ENCODE results near the gene IMMP2L.
"Not testable (repeated sequence)": the region's sequence is repeated elsewhere in the genome, so short reads cannot be mapped to it uniquely, and the experiment has no call there.

Gene IMMP2L

DNA sequence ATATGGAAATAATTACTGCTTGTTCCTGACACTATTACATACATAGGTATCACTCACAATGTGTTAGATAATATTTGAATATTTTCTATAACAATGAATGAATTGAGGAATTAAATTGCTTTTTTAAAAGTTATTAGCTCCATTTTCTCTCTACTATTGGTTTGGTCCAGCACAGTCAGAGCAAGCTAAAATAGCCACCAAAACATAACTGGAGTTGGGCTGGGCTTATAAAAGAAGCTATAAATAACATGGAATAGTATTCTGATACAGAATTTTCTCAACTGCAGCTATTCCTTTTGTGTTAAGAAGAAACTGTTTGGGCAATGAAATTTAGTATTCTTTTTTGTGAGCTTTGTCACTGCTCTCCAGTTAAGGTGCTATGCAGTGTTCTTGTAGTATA lies 614.0 kb downstream of the IMMP2L start:
- DNase-seq, result no peak

DNA sequence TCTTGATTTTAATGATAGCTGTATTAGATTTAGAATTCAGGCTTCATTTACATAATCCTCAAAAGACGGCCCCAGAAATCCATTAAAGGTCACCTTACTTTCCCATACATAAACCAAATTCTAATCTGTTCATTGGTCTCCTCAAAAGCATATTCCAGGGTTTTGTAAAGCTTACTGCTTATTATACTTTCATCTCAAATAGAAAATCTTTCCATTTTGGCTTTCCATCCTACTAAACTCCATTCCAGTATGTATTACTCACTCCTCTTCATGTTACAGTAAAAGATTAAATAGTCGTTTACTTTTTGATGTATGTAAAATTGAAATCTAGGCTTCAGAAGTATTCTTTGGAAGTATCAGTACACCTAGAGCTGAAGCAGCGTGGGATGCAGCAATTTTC lies 614.9 kb downstream of the IMMP2L start:
- no peak for DNase-seq

DNA sequence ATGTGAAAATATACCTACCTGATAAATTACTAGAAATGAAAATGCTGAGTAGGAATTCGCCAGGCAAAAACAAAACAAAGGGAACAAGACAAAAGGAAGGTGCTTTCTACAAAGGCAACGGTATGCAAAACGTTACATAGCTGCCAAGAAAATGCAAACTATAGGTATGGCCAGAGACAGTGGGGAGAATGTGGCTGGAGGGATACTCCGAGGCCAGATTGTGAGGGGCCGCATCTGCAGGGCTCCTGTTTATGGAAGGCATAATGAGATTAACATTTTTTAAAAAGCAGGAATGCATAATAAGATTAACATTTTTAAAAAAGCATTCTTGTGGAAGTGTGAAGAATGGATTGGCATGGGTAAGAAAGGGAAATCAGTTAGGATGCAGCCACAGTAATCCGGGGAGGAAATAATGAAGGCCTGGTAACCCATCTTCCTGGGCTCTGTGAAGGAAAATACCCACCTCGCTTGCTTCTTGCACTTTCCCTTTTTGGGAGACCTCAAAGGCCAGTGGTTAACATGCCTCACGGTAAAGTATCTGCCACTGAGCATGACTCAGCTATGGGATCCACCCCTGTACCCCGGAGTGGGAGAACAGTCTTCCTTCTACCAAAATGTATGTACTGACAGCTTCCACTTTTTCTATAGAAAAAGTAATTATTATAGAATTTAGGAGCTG lies 617.2 kb downstream of the IMMP2L start:
- no peak for DNase-seq

DNA sequence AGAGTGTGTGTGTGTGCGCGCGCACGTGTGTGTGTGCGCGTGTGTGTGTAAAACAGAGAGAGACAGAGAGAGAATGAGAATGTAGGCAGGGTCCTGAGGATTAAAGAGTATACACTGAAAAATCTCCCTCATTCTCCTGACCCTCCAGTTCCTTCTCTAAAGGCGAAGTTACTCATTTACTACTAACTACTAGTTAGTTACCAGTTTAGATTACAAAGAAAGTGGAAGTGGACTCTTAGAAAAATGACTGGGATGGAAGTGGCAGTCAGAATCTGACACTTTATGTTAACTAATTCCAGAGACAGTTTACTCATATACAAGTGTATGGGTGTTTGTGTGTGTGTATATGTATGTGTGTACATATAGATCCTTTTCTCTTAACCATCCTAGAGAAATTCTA lies 617.8 kb downstream of the IMMP2L start:
- no peak for DNase-seq

DNA sequence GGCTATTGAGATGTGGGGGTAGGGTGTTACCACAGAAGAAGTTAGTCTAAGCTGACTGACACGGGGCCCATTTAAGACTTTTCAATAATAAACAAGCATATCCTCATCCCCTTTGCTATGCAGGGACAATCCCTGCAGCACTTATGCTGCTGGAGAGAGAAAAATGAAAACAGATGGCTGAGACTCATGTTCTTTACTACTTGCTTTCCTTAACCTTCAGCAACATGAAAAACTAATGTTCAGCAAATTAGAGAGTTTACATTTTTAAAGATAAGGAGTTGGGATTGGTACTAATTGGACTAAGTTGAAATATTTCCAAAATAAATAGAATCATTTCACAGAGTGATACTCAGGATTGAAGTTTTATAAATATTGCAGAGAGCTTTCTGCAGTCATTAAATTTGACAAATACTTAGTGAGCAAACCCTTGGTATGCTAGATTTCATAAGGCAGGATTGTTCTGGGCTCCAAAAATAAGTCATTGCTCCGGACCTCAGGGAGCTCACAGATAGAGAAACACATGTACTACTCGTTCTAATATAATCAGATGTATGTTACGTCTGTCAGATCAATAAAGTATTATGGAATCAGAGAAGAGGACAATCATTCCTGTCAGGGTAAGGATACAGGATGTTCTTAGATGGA lies 618.5 kb downstream of the IMMP2L start:
- DNase-seq, result no peak

DNA sequence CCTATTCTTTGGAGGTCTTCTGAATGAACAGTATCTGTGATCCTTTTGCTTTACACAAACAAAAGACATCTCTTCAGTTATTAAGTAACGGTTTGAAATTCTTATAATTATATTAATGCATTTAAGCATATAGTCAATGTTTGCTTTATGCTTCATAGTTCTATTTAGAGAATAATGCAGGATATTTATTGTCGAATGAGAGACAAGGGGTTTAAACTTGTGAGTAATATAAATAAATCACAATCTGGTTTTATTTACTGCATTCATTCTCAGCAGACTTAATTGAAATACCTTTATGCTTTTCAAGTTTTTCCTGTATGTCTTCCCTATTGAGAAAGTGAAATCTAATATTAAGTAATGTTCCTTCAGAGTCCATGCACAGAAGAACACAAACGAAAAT lies 620.9 kb downstream of the IMMP2L start:
- DNase-seq, result no peak

DNA sequence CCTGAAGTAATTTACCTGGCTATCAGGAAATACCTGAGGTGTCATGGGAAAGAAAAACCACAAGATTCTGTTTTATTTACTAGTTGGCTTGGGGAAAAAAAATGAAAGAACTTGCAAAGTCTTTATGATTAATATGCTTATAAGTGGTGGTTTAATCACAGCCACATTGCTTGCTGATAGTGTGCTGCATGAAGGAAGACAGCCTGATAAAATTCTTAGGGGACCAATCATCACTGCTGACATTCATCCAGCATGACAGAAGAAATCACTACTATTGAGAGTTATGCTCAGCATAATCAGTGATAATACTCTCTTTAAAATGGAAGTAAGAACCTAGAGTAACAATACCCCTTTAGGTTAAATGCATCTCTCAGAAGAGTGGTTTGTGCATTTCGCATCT lies 621.5 kb downstream of the IMMP2L start:
- DNase-seq, result no peak

DNA sequence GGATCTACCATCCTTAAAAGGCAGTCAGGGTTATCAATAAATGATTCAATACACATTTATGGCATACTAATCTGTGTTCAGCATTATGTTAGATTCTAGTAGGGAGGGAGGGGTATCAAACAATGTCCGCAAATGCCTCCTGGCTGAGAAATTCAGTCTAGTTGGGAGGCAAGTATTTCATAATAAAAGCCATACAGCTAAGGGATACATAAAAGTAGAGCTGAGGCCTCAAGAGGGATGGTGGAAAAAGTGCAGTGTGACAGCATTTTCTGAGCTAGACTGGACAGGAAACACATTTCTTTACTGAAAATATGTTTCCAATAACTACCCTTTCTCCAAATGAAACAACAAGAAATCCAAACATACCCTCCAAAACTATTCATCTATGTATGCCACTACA lies 624.1 kb downstream of the IMMP2L start:
- DNase-seq, result no peak

DNA sequence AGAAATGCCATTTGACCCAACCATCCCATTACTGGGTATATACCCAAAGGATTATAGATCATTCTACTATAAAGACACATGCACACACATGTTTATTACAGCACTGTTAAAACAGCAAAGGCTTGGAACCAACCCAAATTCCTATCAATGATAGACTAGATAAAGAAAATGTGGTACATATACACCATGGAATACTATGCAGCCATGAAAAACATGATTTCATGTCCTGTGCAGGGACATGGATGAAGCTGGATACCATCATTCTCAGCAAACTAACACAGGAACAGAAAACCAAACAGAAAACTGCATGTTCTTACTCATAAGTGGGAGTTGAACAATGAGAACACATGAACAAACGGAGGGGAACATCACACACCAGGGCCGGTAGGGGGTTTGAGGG lies 625.6 kb downstream of the IMMP2L start:
- DNase-seq, result not testable (repeated sequence)

DNA sequence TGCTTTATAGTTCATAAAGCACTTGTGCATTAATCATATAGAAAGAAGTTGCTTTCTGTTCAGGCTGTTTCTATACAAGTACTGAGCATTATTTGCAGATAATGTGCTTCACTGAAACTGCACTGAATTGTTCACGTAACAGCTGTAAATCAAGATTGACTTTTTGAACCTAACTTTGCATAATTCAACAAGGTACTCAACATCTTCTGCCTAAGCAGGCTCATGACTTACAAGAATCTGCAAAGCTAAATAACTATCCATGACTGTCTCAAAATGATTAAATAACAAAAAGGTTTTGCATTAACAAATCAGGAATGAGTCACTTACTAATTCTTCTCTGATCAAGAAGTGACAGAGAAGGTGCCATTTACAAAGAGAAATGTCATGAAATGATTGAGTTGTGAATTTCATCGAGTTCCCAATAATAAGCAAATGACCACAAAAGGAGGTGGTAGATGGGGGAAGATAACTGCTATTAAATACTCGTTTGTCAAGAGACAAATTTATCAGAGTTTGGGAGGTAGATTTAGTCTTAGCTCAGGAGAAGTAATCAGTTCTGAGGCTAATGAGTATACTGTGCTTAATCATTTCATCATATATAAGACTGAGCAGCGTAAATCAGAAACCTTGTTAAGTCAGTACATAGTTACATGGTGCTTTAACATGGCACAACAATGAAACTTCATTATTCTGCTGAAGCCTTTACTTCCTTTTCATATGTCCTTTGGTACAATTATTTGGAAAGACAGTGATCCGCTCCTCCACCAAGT lies 632.6 kb downstream of the IMMP2L start:
- no peak for DNase-seq

DNA sequence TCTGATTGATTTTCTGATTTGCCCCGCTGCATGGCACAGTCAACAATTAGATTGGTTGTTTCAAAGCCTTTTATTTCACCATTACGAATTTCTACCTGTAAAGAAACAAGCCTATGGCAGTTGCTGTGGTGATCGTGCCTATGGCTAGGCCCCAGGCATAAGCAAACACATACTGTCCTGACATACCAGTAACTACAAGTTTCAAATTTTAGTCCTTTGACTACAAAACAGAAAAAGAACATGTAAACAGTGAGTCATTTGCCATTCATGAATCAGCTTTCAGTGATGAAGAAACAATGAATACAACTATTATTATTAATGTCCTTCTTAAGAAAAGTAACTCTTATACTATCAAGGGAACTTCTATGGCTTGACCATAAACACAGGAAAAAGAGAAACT lies 639.4 kb downstream of the IMMP2L start:
- DNase-seq, result no peak

DNA sequence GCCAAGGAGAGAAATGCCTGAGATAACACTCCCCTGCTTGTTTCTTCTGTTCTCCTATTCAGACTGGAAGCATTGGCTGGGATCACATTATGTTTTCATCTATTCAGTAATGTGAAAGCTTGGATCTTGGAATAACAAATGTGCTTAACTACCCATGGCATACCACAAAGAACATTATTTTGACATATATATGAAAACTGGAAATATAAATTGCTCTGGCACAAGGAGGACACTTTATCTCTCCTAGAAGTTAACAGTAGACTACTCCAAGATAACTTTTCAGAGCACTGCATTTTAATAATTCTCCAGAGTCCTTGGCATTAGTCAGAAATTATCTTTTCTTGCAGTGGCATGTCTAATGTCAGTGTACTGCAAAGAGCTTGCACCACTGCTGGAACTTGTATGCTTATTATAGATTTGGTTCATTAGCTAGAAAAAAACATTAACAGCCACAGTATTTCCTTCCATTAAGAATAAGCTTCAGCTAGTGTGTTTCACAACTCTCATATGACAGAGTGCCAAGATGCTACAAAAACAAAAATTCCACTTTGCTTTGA lies 640.6 kb downstream of the IMMP2L start:
- DNase-seq, result no peak

DNA sequence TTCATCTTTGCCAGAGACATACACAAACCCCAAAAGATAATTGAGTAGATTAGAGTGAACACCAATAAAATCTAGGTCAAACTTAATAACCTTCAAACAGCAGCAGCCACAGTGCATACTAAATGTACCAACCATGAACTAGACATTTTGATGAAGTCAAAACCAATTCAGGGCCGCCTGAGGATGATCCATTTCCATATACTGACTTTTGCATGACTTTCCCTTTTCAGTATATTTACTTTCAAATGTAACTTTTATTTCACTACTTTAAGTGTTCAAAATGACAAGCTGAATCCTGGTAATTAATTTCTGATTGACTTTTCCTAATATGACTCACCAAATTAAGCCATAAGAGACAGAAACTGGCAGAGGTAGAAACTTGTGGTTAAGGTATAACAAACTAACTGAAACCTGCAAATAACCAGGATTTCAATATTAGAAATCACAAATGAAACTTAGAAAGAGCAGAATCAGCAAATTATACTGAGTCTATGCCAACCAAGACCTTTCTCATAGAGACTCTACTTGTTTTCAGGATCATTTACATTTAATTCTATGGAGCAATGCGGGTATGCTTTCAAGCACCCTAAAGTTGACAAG lies 643.2 kb downstream of the IMMP2L start:
- DNase-seq, result no peak

DNA sequence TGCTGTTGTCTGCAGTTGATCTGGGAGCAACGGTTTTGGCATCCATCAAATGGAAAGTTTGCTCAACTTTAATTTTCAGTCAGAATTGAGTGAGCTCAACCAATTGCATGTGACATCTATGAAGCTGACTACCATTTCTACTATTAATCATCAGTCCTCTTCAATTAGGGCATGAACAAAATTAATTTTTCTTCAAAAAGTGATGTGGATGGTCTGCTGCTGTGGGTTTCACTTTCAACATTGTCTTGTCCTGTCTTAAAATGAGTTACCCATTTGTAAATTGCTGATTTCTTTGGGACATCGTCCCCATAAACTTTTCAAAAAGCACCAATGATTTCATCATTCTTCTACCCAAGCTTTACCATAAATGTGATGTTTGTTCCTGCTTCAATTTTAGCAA lies 648.0 kb downstream of the IMMP2L start:
- DNase-seq, result no peak

DNA sequence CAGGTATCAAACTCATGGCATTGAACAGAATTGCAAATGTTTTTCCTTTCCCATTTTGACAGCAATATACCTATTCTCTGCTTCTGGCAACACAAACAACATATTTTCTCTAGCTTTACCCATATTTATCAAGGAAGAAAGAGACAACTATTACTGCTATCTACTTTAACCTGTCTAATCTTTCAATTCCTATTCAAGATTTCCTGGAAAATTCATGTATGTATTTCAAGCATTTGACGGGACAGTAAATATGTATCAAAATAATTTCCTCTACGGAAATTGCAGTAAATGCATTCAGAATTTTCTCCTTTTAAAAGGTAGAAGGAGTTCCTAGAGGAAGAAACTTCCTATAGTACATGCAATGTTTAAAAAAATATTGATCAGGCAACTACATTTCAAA lies 650.7 kb downstream of the IMMP2L start:
- DNase-seq, result no peak

DNA sequence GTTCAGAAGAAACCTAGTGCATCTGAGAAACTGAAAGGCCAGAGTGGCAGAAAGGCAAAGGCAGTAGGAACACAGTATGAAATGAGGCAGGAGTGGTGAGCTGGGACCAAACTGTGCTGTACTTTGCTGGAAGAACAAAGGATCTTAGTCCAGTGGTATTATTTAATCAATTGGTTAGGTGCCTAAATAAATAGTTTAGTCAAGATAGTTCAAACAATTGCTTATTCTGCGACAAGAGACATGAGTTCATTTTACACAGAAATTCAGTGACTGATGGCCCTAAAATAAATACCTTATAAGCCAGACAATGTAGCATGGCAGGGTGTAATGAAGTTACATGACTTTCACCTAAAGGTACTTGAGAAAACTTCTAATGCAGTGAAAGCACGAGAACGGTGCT lies 653.2 kb downstream of the IMMP2L start:
- no peak for DNase-seq

DNA sequence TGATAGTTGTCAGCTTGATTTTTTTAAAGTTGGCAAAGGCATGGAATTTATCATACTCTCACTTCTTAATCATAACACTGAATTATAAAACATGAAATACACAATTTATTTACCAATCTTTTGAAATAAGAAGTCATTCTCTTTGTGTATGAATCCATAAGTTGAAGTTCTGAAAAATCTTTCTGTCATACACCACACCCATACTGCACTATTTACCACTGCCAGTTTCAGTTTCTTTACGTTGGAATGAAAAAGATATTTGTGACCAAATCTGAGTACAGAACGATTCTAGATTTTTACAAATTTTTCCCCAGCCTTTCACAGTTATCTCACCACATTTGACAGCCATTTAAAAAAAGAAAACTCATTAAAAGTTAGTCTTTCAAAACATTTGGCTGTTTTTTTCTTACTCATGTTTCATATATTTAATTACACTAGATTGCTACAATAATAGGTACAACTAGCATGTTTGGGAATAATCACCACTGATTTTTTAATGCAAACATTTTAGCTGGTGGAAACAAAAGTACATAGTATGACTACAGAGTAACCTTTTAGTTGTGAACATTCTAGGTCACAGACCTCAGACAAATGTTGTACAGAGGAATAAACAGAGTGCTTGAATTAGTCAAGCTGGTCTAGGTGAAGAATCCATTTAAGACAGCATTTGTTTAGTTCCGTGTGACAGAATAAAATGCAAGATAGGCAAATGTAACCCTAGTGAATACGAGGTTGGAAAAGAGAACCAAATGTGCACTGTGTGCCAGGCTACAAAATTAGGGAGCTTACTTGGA lies 656.3 kb downstream of the IMMP2L start:
- no peak for DNase-seq

DNA sequence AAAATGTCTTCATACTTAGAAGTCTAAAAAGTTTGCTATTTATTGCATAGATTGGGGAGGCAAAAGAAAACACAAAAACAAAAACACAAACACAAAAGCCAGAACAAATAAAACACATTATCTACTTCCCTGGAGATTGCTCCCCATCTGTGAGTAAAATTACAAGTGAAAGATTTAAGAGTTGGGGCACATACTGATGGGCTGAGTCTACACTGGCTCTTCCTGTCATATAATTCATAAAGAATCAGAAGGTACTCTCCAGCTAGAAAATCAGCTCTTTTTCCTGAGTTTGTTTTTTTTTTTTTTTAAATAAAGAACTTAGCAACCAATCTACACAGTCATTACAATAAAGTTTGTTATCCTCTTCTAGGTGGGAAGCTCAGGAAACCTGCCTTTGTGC lies 663.8 kb downstream of the IMMP2L start:
- no peak for DNase-seq

DNA sequence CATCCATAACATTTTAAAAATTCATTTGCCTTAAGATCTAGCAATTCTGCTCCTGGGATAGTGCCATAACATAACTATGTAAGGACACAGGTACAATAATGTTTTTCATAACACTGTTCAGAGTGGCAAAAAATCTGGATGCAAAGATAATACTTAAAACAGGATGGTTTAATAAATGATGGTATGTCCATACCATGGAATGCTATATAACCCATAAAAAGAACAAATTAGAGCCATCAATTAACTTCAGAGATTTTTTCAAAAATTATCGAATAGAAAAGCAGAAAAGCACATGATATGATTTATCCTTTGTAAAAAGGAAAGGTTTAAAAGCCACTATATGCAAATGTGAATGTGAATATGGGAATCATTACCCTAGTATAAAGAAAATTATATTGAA lies 664.8 kb downstream of the IMMP2L start:
- DNase-seq, result no peak

DNA sequence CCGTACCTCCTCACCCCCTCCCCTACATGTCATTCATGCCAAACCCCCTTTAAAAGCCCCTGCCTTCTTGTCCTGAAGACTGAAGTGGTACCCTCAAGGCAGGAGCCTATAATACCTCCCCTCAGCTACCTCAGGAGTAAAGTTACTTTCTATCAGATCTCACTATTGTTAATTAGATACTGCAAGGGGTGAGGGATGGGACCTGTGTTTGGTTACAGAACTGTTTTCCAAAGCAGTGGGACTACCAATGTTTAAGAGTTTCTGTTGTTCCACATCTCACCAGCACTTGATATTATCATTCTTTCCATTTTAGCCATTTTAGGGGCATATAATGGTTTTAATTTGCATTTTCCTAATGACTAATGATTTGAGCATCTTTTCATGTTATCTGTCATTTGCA lies 668.2 kb downstream of the IMMP2L start:
- DNase-seq, result no peak

DNA sequence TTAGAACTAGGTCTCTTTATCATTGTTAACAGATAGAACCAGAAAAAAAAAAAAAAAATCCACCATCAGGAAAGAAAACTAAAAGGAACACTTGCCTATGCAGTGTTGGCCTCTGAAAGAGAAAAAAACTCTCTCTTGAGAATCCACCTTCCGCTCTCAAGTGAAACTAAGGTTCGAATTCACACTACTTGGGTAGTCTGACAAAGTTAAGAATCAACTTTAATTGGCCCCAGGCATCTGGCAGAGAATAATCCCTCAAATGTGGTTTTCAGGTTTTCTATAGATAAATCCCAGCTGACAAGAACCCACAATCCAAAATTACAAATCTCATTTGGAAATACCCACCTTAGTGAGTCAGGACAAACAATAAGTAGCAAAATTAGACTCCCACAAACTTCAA lies 671.1 kb downstream of the IMMP2L start:
- DNase-seq, result no peak

DNA sequence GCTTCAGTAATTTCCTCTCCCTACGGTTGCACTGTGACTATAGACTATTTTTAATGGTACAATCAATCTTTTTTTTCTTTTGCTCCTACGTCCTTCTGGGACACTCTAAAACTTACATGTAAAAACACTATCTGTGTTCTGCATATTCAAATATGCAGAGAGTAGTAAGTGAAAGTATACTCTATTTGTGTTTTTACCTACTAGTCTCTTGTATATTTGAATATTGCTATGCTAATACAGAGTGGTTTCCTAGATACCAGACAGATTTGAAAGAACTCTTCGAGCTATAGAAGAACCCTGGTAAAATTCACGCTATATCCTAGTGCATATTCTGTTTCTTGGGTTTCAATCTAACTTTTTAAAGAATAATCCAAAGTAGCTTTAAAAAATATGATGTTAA lies 672.2 kb downstream of the IMMP2L start:
- DNase-seq, result no peak

DNA sequence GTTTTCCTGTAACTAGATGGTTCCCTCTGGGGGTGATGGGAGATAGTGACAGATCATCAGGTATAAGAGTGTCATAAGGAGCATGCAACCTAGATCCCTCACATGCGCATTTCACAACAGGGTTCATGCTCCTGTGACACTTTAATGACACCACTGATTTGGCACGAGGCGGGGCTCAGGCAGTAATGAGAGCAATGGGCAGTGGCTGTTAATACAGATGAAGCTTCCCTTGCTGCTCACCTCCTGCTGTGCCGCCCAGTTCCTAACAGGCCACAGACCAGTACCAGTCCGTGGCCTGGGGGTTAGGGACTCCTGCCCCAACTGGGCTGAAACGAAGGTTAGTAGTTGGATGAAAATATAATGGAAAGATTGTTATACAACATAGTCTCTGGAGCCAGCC lies 673.0 kb downstream of the IMMP2L start:
- no peak for DNase-seq
